Activated T-helper 17 cell treated with anti-CD3 and anti-CD28 coated beads, Interleukin-2, amount 50 U/mL, for 72 hours (primary cell): ENCODE results near the gene ZNF22. TPM values are rescaled to one million over a fixed set of nuclear protein-coding genes. Genes with fewer than 3 reads are reported as not detected.
"Not testable (repeated sequence)": the region's sequence is repeated elsewhere in the genome, so short reads cannot be mapped to it uniquely, and the experiment has no call there.

Source experiments
- ATAC-seq: fragments of 150-1000 bp; cut with Tn5 transposase; replicated peaks from 2 replicates; pipeline ENCODE4 v1.10.0; 2021; ENCODE audit warnings: mild to moderate bottlenecking, moderate library complexity
- H3K27ac Mint-ChIP-seq: one replicate; pipeline ENCODE4 v1.8.0; 2022; ENCODE audit warnings: mixed read lengths
- H3K27me3 Mint-ChIP-seq: one replicate; pipeline ENCODE4 v1.8.0; 2022; ENCODE audit warnings: mixed read lengths
- H3K36me3 Mint-ChIP-seq: one replicate; pipeline ENCODE4 v1.8.0; 2022; ENCODE audit warnings: low read depth, mild to moderate bottlenecking, mixed read lengths
- H3K4me1 Mint-ChIP-seq: one replicate; pipeline ENCODE4 v1.8.0; 2022; ENCODE audit warnings: mixed read lengths
- H3K4me3 Mint-ChIP-seq: one replicate; pipeline ENCODE4 v1.8.0; 2022; ENCODE audit warnings: mild to moderate bottlenecking, mixed read lengths
- H3K9me3 Mint-ChIP-seq: one replicate; pipeline ENCODE4 v1.8.0; 2022; ENCODE audit warnings: mixed read lengths
- total RNA-seq, 2 donors: library from RNA; stranded (reverse); gene quantifications; one replicate each; pipeline ENCODE4 v1.2.3, GENCODE V29; 2022

ZNF22 gene
- total RNA-seq, 2 donors from 2014 or later: 7.3 to 12.6 TPM

GRCh38 chr10:44998146-44998631, 2.5 kb upstream of the ZNF22 start:
- H3K27ac Mint-ChIP-seq: no peak overlapping the region
- peaks cover 15% of the 10 kb centered on the region for H3K4me1 Mint-ChIP-seq
- no peaks in the 10 kb centered on the region for H3K27me3 Mint-ChIP-seq
- ATAC-seq: no peak
- no peak overlapping the region for H3K4me3 Mint-ChIP-seq
- H3K36me3 Mint-ChIP-seq: peaks cover 17% of the 10 kb centered on the region
- H3K9me3 Mint-ChIP-seq: peaks cover 7% of the 10 kb centered on the region

GRCh38 chr10:45000138-45000751, 478 bp upstream of the ZNF22 start:
- peak overlapping the region; percentile 89 for H3K4me3 Mint-ChIP-seq
- ATAC-seq: no peak
- peaks cover 18% of the 10 kb centered on the region for H3K4me1 Mint-ChIP-seq
- peaks cover 38% of the 10 kb centered on the region for H3K36me3 Mint-ChIP-seq
- H3K9me3 Mint-ChIP-seq: peaks cover 7% of the 10 kb centered on the region
- peak overlapping the region; percentile 92 for H3K27ac Mint-ChIP-seq
- H3K27me3 Mint-ChIP-seq: no peaks in the 10 kb centered on the region

- Mint-ChIP-seq H3K4me3 (peak overlapping the region; percentile 89), H3K27me3 (no peaks in the 10 kb centered on the region), H3K4me1 (peaks cover 14% of the 10 kb centered on the region), H3K27ac (peak overlapping the region; percentile 85), H3K36me3 (peaks cover 39% of the 10 kb centered on the region), H3K9me3 (peaks cover 7% of the 10 kb centered on the region)
- ATAC-seq: peak; percentile 81
Observed at GRCh38 chr10:45001381-45002148, 842 bp downstream of the ZNF22 start.

- Mint-ChIP-seq H3K36me3 (peaks cover 39% of the 10 kb centered on the region), H3K27ac (no peak overlapping the region), H3K4me3 (peak overlapping the region; percentile 89), H3K9me3 (peaks cover 7% of the 10 kb centered on the region), H3K27me3 (no peaks in the 10 kb centered on the region), H3K4me1 (peaks cover 14% of the 10 kb centered on the region)
- ATAC-seq: no peak
Observed at GRCh38 chr10:45003432-45004000, 2.8 kb downstream of the ZNF22 start.

GRCh38 chr10:45004661-45005060, 3.9 kb downstream of the ZNF22 start:
- Mint-ChIP-seq H3K36me3 (peaks cover 38% of the 10 kb centered on the region), H3K27me3 (no peaks in the 10 kb centered on the region), H3K27ac (no peak overlapping the region), H3K9me3 (peaks cover 6% of the 10 kb centered on the region), H3K4me3 (no peak overlapping the region), H3K4me1 (peaks cover 13% of the 10 kb centered on the region)
- ATAC-seq: no peak

- Mint-ChIP-seq H3K4me3 (no peak overlapping the region), H3K27ac (no peak overlapping the region), H3K9me3 (no peaks in the 10 kb centered on the region), H3K4me1 (peaks cover 7% of the 10 kb centered on the region), H3K27me3 (no peaks in the 10 kb centered on the region), H3K36me3 (peaks cover 32% of the 10 kb centered on the region)
- no peak for ATAC-seq
Observed at GRCh38 chr10:45005284-45005683, 4.6 kb downstream of the ZNF22 start.

DNA sequence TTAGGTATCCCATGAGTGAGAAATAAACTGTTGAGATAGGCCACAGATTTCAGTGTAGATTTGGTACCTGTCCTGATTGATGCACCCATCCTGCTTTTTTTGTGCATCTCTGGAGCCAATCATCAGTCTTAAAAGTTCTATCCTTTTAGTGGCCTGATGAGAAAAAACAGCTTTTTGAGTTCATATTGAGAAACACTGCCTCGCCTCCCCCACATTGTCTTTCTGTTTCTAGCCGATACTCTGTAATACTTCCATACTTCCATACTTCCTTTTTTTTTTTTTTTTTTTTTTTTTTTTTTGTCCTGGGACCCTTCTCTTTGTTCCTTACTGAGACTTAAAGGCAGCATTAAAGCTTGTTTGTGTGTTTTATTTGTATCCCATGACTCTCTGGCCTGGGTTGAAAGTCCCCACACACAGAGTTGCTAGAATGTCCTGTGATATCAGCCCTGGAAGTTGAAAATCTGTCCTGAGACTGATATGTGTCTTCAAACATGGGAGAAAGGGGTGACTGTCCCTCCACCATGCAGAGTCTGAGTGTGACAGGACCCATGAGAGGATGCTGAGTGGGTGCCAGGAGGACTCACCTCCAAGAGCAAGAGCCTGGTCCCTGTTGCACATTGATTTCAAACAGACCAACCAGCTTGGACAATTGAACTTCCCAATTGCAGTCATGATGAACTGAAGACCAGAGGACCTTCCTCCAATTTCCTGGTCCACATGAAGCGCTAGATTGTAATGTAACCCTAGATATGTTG, 5.7 kb downstream of the ZNF22 start:
- no peak overlapping the region for H3K4me3 Mint-ChIP-seq
- no peak for ATAC-seq
- no peak overlapping the region for H3K27ac Mint-ChIP-seq
- no peaks in the 10 kb centered on the region for H3K9me3 Mint-ChIP-seq
- peaks cover 7% of the 10 kb centered on the region for H3K4me1 Mint-ChIP-seq
- no peaks in the 10 kb centered on the region for H3K27me3 Mint-ChIP-seq
- H3K36me3 Mint-ChIP-seq: peaks cover 32% of the 10 kb centered on the region

- Mint-ChIP-seq H3K9me3 (no peaks in the 10 kb centered on the region), H3K27ac (no peak overlapping the region), H3K27me3 (no peaks in the 10 kb centered on the region), H3K36me3 (peaks cover 17% of the 10 kb centered on the region), H3K4me1 (peaks cover 4% of the 10 kb centered on the region), H3K4me3 (no peak overlapping the region)
- ATAC-seq: peak; percentile 72
Observed at GRCh38 chr10:45008524-45009161, 7.9 kb downstream of the ZNF22 start.

GRCh38 chr10:45014557-45014956, 13.8 kb downstream of the ZNF22 start:
- ATAC-seq, H3K4me1 Mint-ChIP-seq, H3K4me3 Mint-ChIP-seq: not testable (repeated sequence)

DNA sequence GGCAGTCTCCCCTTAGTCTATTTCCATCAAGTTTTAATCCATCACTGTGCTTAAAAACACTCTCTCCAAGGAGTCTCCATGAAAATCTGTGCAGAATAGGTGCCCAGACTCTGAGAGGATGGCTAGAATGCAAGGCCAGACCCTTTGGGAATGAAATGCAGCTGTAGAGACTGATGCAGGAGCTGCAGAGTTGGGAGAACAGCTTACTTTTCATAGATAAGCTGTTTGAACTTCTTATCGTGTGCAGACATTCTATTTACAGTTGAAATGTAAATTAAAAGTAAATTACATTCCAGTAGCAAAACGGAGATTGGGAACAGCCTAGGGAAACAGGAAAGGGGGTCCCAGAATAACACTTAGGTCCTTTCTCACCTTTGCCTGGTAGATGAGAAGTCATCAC, 14.9 kb downstream of the ZNF22 start:
- H3K27me3 Mint-ChIP-seq: peaks cover 2% of the 10 kb centered on the region
- H3K4me3 Mint-ChIP-seq: no peak overlapping the region
- H3K36me3 Mint-ChIP-seq: no peaks in the 10 kb centered on the region
- ATAC-seq: no peak
- H3K4me1 Mint-ChIP-seq: no peaks in the 10 kb centered on the region
- H3K9me3 Mint-ChIP-seq: no peaks in the 10 kb centered on the region
- H3K27ac Mint-ChIP-seq: no peak overlapping the region

More at GRCh38 chr10:45014557-45014956, 13.8 kb downstream of the ZNF22 start:
- H3K27me3 Mint-ChIP-seq, H3K9me3 Mint-ChIP-seq, H3K27ac Mint-ChIP-seq, H3K36me3 Mint-ChIP-seq: not testable (repeated sequence)

GRCh38 chr10:45023426-45023825, 22.7 kb downstream of the ZNF22 start:
- H3K27ac Mint-ChIP-seq: no peak overlapping the region
- H3K36me3 Mint-ChIP-seq: no peaks in the 10 kb centered on the region
- no peak for ATAC-seq
- H3K4me3 Mint-ChIP-seq: no peak overlapping the region
- H3K4me1 Mint-ChIP-seq: no peaks in the 10 kb centered on the region
- peaks cover 8% of the 10 kb centered on the region for H3K9me3 Mint-ChIP-seq
- H3K27me3 Mint-ChIP-seq: peaks cover 2% of the 10 kb centered on the region

DNA sequence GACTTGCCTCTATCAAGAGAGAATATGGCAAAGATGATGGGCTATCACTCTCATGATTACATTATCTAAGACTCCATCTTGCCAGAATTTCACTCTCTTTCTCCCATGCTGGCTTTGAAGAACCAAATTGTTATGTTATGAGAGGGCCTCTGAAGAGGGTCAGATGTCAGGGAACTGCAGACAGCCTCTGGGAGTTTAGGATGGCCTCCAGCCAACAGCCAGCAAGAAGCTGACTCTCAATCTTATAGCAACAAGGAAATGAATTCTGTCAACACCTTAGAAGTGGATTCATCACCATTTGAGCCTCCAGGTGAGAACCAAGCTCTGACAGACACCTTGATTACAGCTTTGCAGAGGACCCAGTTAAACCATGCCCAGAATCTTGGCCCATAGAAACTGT, 33.6 kb downstream of the ZNF22 start:
- Mint-ChIP-seq H3K27ac (no peak overlapping the region), H3K36me3 (no peaks in the 10 kb centered on the region), H3K4me1 (no peaks in the 10 kb centered on the region), H3K27me3 (peaks cover 12% of the 10 kb centered on the region), H3K9me3 (peaks cover 9% of the 10 kb centered on the region), H3K4me3 (no peak overlapping the region)
- no peak for ATAC-seq

- H3K4me1 Mint-ChIP-seq: no peaks in the 10 kb centered on the region
- H3K36me3 Mint-ChIP-seq: no peaks in the 10 kb centered on the region
- no peak overlapping the region for H3K27ac Mint-ChIP-seq
- peaks cover 4% of the 10 kb centered on the region for H3K9me3 Mint-ChIP-seq
- no peak for ATAC-seq
- H3K27me3 Mint-ChIP-seq: peaks cover 12% of the 10 kb centered on the region
- no peak overlapping the region for H3K4me3 Mint-ChIP-seq
Observed at GRCh38 chr10:45035673-45036072, 35.0 kb downstream of the ZNF22 start.

GRCh38 chr10:45040921-45041542, 40.3 kb downstream of the ZNF22 start:
- Mint-ChIP-seq H3K36me3 (no peaks in the 10 kb centered on the region), H3K4me1 (no peaks in the 10 kb centered on the region), H3K9me3 (no peaks in the 10 kb centered on the region), H3K27ac (no peak overlapping the region), H3K27me3 (peaks cover 8% of the 10 kb centered on the region), H3K4me3 (no peak overlapping the region)
- no peak for ATAC-seq
